ENCODE measurements around the gene RNF5.
"Not testable (repeated sequence)": the region's sequence is repeated elsewhere in the genome, so short reads cannot be mapped to it uniquely, and the experiment has no call there.

Gene RNF5

GRCh38 chr6:32177183-32177787 lies 920 bp upstream of the RNF5 start:
- Mint-ChIP-seq H3K4me1 (peaks cover 77% of the 10 kb centered on the region), H3K27ac (peak overlapping the region; percentile 93), H3K9me3 (no peaks in the 10 kb centered on the region), H3K4me3 (peak overlapping the region; percentile 96), H3K36me3 (ENCODE audit: low read depth) (peaks cover 26% of the 10 kb centered on the region), H3K27me3 (no peaks in the 10 kb centered on the region)
- ATAC-seq (no peak), DNase-seq (peak; percentile 49)

GRCh38 chr6:32178547-32179440 lies 589 bp downstream of the RNF5 start:
- Mint-ChIP-seq H3K27ac (peak overlapping the region; percentile 93), H3K9me3 (no peaks in the 10 kb centered on the region), H3K27me3 (no peaks in the 10 kb centered on the region), H3K4me1 (peaks cover 75% of the 10 kb centered on the region), H3K4me3 (peak overlapping the region; percentile 96), H3K36me3 (ENCODE audit: low read depth) (peaks cover 29% of the 10 kb centered on the region)
- ATAC-seq (no peak), DNase-seq (no peak)

GRCh38 chr6:32179766-32180405 lies 1.7 kb downstream of the RNF5 start:
- Mint-ChIP-seq H3K36me3 (ENCODE audit: low read depth) (peaks cover 29% of the 10 kb centered on the region), H3K27me3 (no peaks in the 10 kb centered on the region), H3K4me3 (peak overlapping the region; percentile 96), H3K4me1 (peaks cover 64% of the 10 kb centered on the region), H3K27ac (peak overlapping the region; percentile 93), H3K9me3 (no peaks in the 10 kb centered on the region)
- ATAC-seq, result no peak
- no peak for DNase-seq

- no peaks in the 10 kb centered on the region for H3K9me3 Mint-ChIP-seq
- H3K4me1 Mint-ChIP-seq, result peaks cover 67% of the 10 kb centered on the region
- H3K27ac Mint-ChIP-seq, result peak overlapping the region; percentile 77
- peaks cover 38% of the 10 kb centered on the region for H3K36me3 Mint-ChIP-seq (ENCODE audit: low read depth)
- H3K4me3 Mint-ChIP-seq, result peak overlapping the region; percentile 55
- ATAC-seq, result no peak
- DNase-seq, result no peak
- no peaks in the 10 kb centered on the region for H3K27me3 Mint-ChIP-seq
These were observed 3.0 kb downstream of the RNF5 start for GRCh38 chr6:32181148-32181702.

GRCh38 chr6:32181915-32182529 lies 3.8 kb downstream of the RNF5 start:
- DNase-seq (no peak), ATAC-seq (no peak)
- Mint-ChIP-seq H3K27me3 (no peaks in the 10 kb centered on the region), H3K27ac (no peak overlapping the region), H3K4me1 (peaks cover 67% of the 10 kb centered on the region), H3K4me3 (no peak overlapping the region), H3K36me3 (ENCODE audit: low read depth) (peaks cover 46% of the 10 kb centered on the region), H3K9me3 (no peaks in the 10 kb centered on the region)

GRCh38 chr6:32182555-32182981 lies 4.4 kb downstream of the RNF5 start:
- Mint-ChIP-seq H3K4me3 (no peak overlapping the region), H3K27ac (peak overlapping the region; percentile 59), H3K9me3 (no peaks in the 10 kb centered on the region), H3K4me1 (peaks cover 67% of the 10 kb centered on the region), H3K36me3 (ENCODE audit: low read depth) (peaks cover 50% of the 10 kb centered on the region), H3K27me3 (no peaks in the 10 kb centered on the region)
- ATAC-seq, result no peak
- no peak for DNase-seq

GRCh38 chr6:32183030-32183429 lies 4.8 kb downstream of the RNF5 start:
- no peaks in the 10 kb centered on the region for H3K9me3 Mint-ChIP-seq
- peaks cover 49% of the 10 kb centered on the region for H3K36me3 Mint-ChIP-seq (ENCODE audit: low read depth)
- DNase-seq (no peak), ATAC-seq (no peak)
- H3K27me3 Mint-ChIP-seq, result no peaks in the 10 kb centered on the region
- H3K27ac Mint-ChIP-seq, result peak overlapping the region; percentile 59
- peaks cover 67% of the 10 kb centered on the region for H3K4me1 Mint-ChIP-seq
- H3K4me3 Mint-ChIP-seq, result no peak overlapping the region

GRCh38 chr6:32183483-32184083 lies 5.4 kb downstream of the RNF5 start:
- no peaks in the 10 kb centered on the region for H3K27me3 Mint-ChIP-seq
- no peak for ATAC-seq
- DNase-seq, result no peak
- no peaks in the 10 kb centered on the region for H3K9me3 Mint-ChIP-seq
- H3K27ac Mint-ChIP-seq, result peak overlapping the region; percentile 59
- no peak overlapping the region for H3K4me3 Mint-ChIP-seq
- peaks cover 69% of the 10 kb centered on the region for H3K4me1 Mint-ChIP-seq
- H3K36me3 Mint-ChIP-seq (ENCODE audit: low read depth), result peaks cover 48% of the 10 kb centered on the region

GRCh38 chr6:32184084-32184640 lies 6.0 kb downstream of the RNF5 start, which contains the start of gene AGER:
Gene AGER, minus strand, starts transcription at chr6:32184253. Its CDS starts 31 bp downstream, at chr6:32184222.
- Mint-ChIP-seq H3K27me3 (no peaks in the 10 kb centered on the region), H3K27ac (peak within 1 kb of the TSS; percentile 59), H3K36me3 (ENCODE audit: low read depth) (peaks cover 47% of the 10 kb centered on the region), H3K9me3 (no peaks in the 10 kb centered on the region), H3K4me3 (no peak within 1 kb of the TSS), H3K4me1 (peaks cover 69% of the 10 kb centered on the region)
- ATAC-seq (no peak), DNase-seq (no peak)

GRCh38 chr6:32185681-32186131 lies 7.5 kb downstream of the RNF5 start:
- H3K9me3 Mint-ChIP-seq, H3K27me3 Mint-ChIP-seq: not testable (repeated sequence)
- Mint-ChIP-seq H3K4me3 (peak overlapping the region; percentile 42), H3K4me1 (peaks cover 57% of the 10 kb centered on the region), H3K36me3 (ENCODE audit: low read depth) (peaks cover 36% of the 10 kb centered on the region), H3K27ac (peak overlapping the region; percentile 87)
- ATAC-seq (peak; percentile 50), DNase-seq (peak; percentile 50)

- DNase-seq, H3K9me3 Mint-ChIP-seq, H3K27me3 Mint-ChIP-seq: not testable (repeated sequence)
- H3K4me1 Mint-ChIP-seq, result peaks cover 60% of the 10 kb centered on the region
- peak overlapping the region; percentile 42 for H3K4me3 Mint-ChIP-seq
- H3K27ac Mint-ChIP-seq, result peak overlapping the region; percentile 87
- peaks cover 32% of the 10 kb centered on the region for H3K36me3 Mint-ChIP-seq (ENCODE audit: low read depth)
- ATAC-seq, result peak; percentile 1
These were observed 8.1 kb downstream of the RNF5 start for GRCh38 chr6:32186151-32186840.

GRCh38 chr6:32187009-32187709 lies 9.0 kb downstream of the RNF5 start:
- peaks cover 32% of the 10 kb centered on the region for H3K36me3 Mint-ChIP-seq (ENCODE audit: low read depth)
- peak overlapping the region; percentile 50 for H3K4me3 Mint-ChIP-seq
- peak overlapping the region; percentile 87 for H3K27ac Mint-ChIP-seq
- no peak for ATAC-seq
- H3K4me1 Mint-ChIP-seq, result peaks cover 62% of the 10 kb centered on the region
- DNase-seq, result no peak
- H3K9me3 Mint-ChIP-seq, result no peaks in the 10 kb centered on the region
- H3K27me3 Mint-ChIP-seq, result no peaks in the 10 kb centered on the region
